NCI-H2171 treated with DMSO at 0.1 percent for 48 hours (cell line): ENCODE results near the gene TOE1.

ENCODE experiments used
- DNase-seq: peaks from one replicate; lab custom pipeline; 2025; lab: John Stamatoyannopoulos, UW

Gene TOE1

DNA sequence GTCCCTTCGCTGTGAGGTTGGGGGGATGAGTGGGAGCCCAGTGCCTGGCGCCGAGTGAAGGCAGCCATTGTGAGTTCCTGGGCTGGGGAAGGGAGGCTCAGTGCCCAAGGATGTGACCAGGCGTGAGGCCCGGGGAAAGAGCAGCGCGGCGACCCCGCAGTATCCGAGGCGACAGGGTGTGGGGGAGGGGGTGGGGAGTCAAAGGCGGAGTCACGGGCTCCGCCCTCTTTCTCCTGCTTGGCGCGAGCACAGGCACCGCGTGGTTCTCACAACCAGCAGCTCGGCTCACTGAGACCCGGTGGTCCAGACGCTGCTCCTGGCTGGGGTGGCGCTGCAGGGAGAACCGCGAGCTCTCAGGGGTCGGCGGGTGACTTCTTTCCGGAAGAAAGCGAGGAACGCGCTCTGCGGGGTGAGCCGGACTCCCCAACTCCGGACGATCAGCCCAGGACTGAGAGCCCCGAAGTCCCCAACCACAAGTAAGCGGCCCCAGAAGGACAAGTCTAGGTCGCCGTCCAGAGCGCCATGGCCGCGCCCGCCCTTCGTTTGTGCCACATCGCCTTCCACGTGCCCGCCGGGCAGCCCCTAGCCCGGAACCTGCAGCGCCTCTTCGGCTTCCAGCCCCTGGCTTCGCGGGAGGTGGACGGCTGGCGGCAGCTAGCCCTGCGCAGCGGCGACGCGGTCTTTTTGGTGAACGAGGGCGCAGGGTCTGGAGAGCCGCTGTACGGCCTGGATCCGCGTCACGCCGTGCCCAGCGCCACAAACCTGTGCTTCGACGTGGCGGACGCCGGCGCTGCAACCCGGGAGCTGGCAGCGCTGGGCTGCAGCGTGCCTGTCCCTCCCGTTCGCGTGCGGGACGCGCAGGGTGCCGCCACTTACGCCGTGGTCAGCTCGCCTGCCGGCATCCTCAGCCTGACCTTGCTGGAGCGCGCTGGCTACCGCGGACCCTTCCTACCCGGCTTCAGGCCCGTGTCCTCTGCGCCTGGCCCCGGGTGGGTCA is 13.0 kb upstream of the TOE1 start, which contains the start of gene HPDL:
Gene HPDL (plus strand): TSS at position 269 of the 997 bp plus-strand sequence. CDS start 254 bp downstream, at position 523.
- peak; percentile 60 for DNase-seq

DNA sequence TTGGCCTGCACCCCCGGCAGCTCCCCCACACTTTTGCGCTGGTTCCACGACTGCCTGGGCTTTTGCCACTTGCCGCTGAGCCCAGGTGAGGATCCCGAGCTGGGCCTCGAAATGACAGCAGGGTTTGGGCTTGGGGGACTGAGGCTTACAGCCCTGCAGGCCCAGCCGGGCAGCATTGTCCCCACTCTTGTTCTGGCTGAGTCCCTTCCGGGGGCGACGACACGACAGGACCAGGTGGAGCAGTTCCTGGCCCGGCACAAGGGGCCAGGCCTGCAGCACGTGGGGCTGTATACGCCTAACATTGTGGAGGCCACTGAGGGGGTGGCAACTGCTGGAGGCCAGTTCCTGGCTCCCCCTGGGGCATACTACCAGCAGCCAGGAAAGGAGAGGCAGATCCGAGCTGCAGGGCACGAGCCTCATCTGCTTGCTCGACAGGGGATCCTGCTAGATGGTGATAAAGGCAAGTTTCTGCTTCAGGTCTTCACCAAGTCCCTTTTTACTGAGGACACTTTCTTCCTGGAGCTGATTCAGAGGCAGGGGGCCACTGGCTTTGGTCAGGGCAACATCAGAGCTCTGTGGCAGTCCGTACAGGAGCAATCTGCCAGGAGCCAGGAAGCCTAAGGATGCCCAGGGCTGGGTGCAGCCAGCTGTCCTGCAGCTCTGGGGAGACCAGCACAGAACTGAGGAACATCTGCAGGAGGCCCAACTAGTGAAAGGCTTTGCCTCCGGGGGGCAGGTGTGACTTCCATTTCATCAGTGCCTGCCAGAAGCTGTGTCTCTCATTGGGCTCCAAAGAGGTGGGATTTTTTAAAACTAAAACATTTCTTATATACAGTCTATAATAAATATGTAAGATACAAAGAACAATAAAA is 12.1 kb upstream of the TOE1 start:
- DNase-seq = peak; percentile 30

DNA sequence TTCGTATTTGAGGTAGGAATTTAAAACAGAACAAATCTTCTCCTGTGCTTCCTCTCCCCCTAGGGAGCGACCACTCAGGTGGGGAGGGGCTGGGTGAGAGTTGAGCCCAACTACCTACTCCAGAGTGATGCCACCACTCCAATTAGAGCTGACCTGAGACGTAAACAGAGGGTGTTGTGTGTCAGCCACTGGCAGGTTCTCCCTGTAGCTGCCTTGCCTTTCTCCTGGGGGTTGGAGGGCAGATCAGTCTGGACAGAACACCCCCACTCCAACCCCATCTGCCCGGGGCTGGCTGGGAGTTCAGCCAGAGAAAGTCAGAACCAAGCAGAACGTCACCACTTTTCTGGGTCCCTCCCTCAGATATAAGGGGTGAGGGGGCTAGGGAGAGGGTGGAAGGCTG is 11.3 kb upstream of the TOE1 start:
- no peak for DNase-seq

DNA sequence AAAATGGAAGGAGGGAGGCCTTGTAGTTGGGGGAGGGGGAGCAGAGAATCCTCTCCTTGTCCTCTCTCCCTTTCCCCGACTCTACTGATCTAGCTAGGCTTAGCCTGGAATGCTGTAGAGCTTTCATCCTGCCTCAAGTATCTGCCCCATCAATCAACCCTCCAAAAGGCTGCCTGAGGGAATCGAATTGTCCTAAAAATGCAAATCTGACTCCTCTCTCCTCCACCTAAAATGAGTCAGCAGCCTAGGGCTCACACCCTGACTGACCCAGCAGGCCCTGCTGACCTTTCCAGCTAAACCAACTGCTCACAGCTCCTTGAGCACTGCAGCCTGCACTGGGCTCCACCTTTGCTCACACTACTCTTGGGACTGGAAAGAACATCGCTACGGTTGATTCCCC is 10.5 kb upstream of the TOE1 start:
- DNase-seq = no peak

DNA sequence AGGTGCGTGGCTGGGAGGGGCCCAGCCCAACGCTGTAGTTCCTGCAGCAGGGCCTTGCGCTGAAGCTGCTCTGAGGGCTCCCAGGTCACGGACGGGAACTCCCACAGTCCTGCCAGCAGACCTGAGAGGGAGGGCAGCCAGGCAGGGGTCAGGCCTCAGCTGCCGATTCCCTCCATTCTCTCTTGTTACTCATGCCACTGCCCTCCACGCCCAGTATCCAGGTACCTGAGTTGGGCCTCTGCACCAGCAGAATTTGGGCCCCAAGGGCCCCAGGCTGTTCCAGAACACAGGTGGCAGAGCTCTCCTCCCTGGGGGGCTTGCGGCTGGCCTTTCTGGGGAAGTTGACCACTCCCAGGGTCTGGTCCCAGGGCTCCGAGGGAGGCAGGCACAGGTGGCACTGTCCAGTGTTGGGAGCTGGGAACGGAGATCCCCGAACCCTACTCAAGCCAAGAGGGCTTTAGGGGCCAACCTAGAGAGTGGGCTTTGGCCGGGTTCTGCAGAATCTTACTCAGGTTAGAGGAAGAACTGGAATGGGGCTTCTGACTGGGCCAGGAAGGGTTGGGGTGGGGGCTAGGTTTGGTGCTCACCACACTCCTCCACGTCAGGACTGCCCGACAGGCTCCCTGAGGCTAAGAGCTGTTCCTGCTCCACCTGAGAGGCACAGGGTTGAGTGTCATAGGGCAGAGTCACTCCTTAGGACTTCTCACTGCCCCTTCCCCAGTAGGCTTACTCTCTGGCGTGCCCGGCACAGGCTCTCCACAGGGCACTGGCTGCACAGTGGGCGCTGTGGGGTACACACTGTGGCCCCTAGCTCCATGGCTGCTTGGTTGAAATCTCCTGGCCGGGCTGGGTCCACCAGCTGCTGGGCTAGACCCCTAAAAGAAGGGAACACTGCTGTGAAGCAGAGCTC is 8.3 kb upstream of the TOE1 start:
- no peak for DNase-seq

DNA sequence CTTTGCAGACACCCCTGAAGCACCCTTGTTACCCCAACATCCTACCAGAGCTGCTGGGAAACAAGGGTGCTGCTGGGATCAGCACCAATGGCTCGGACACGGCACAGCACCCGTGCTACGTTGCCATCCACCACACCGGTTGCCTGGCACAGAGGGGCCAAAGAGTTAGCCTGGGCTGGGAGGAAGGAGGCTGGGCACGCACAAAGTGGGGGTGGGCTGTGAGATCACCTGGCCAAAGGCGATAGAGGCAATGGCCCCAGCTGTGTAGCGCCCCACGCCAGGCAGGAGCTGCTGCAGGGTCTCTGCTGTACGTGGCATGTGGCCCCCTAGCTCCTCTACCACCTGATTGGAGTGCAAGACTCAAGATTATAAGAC is 7.6 kb upstream of the TOE1 start:
- DNase-seq = no peak

DNA sequence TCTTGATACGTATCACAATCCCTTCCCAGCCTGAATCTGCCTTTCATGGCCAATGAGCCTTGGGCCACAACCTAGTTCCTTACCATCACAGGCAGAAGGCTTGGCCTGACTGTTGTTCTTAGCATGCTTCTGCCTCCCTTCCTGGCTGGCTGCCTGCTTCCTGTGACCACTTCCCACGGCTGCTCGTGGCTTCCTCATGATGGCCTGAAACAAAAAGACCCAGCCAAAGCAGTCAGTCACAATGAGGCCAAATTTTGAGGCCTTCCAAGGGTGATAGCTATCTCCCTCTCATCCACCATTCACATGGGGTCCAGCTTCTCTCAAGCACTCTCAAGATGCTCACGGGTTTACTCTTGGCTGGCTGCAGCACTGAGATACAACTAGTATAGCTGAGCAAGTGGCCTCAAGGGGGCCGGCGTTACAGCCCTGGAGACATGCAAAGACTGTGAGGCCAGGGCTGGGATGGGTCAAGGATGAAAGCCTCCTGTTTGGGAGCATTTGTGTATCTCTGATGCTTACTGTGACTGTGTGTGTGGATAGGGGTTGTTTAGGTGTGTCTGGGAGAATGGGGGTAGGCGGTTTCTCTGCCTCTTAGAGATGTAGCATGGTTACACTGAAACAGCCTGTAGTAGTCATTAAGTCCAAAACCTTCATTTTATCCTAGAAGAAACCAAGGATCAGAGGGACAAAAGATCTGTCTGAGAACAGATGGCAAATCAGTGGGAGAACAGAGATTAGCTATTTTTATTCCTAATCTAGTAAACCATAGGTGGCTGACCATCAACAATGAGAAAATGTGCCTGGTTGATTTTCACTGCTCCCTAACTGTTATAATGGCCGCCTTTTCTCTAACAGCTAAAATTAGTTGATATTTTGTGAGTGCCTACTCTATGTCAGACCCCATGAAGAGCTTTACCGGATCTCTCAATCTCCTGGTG is 5.4 kb upstream of the TOE1 start:
- DNase-seq = no peak

DNA sequence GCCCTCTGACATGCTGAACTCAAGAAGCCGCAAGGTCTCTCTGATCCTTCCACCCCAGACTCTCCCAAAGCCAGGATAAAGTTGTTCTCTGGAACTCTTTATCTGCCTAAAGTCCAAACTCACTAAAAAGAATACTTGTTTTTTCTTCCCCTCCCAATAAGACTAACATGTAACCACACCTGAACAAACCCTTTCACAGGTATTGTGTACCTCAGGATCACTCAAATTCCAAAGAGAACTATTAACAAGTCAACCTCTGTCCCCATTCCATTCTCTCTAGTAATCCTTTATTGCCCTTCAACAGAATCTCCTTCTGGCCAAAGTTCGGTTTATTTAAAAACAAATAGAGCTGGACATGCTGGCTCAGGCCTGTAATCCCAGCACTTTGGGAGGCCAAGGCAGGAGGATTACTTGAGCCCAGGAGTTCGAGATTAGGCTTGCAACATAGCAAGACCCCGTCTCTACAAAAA is 4.1 kb upstream of the TOE1 start:
- no peak for DNase-seq

DNA sequence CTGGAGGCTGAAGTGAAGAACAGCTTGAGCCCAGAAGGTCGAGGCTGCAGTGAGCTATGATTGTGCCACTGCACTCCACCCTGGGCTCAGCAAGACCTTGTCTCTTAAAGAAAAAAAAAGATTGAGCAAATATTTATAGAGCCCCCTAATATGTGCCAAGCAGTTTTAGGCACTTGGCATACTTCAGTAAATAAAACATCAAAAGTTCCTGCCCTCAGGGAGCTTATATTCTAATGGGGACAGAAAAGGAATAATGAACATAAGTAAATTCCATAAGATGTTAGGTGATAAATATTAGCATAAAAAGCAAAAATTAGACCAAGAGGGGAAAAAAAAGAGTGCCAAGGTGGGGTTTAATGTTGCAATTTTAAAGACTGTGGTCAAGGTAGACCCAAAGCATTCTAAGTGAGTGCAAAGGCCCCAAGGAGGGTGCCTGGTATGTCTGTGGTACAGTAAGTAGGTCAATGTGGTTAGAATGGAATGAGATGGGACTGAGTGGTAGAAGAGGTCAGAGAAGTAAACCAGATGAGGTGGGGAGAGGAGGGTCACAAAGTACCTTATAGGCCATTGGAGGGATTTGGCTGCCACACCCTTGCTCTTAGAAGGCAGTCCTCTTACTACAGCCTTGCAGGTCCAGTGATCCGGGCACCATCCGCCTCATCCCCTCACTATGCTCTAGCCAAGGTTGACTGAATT is 2.2 kb upstream of the TOE1 start:
- DNase-seq = no peak

DNA sequence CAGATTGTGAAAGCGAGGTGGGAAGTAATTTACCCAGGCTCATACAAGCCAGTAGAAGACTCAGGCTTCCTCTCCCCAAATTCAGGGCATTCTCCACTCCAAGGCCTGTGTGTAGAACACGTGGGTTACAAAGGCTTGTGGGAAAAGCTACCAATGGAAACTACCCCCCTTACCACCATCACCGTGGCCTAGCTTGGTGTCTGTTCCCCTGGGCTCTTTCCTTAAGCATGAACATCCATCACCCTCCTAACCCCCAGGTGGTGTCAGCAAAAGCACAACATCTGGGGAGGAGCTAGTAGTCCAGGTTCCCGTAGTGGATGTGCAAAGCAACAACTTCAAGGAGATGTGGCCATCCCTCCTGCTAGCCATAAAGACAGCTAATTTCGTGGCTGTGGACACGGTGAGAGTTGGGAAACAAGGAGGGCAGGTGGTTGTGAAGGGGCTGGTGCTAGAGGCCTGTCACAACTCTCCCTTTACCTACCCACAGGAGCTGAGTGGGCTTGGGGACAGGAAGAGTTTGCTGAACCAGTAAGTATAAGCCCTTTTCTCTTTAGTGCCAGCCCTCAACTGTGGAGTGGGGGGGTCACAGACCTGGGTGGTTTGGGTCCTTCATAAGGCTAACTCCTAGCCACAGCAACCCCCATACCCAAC is 971 bp downstream of the TOE1 start:
- peak; percentile 46 for DNase-seq

DNA sequence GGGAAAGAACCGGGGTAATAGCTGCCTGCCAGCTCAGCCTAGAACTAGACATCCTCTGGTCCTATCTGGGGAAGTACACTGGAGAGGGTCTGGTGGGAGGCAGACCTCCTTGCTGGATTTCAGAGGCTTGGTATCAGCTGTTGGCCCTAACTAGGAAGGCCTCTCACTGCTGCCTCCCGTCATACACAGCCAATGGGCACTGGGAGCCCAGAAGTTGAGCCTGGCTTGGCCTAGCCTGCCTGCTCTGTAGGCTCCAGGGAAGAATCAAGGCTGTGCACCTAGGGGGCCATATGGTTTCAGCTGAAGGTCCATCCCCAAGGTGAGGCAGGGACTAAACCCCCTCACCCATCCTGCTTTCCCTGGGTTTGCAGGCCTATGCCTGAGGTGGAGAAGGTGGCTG is 4.5 kb downstream of the TOE1 start:
- DNase-seq = no peak

DNA sequence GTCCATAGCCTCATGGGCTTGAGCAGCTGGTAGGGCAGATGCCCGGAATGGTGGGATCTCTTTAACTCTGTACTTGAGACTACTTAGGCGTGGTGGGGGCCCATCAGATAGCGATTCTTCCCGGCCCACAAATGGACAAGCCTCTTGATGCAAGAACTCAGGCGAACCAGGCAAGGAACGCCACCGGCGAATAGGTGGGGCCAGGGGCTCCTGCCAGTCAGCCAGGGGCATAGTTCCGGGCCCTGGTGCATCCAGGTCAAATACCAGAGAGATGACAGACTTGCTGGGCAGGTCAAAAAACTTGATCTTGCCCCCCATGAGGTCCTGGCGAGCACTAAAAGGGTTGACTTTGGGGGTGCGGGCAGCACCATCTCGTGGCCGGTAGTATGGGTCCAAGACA is 5.0 kb downstream of the TOE1 start:
- DNase-seq = no peak

DNA sequence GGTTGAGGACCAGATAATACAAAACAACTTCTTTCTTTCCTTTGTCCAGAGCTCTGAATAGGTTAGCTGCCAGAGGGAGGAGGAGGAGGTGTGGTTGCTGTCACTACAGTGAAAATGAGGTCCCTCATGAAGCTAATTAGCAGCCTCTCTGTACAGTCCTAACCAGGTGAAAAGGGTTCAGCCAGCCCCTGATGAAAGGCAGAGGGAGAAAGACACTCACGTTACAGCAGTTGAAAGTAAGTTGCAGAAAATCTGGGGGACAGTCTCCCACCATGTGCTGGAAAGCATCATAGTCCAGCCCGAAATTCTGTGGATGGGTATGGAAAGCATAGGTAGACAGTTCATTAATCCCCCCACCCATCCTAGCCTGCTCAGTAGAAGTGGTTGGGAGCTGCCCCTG is 6.5 kb downstream of the TOE1 start:
- DNase-seq = no peak

DNA sequence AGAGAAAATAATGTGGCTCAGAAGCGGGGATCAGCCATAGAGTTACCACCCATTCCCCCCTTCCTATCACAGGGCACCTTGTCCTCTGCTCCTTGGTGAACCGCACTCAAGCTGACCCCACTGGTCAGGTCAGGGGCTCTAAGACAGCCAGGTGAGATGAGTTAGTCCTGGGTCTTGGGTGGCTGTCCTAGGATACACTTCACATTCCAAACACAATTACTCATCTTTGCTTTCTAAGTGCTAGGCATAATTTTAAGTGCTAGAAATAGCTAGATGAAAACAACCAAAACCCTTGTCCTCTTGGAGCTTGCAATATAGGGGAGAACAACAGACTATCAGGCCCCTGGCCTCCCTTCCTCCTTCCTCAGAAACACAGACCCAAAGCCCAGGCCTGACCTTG is 8.1 kb downstream of the TOE1 start:
- DNase-seq = no peak

DNA sequence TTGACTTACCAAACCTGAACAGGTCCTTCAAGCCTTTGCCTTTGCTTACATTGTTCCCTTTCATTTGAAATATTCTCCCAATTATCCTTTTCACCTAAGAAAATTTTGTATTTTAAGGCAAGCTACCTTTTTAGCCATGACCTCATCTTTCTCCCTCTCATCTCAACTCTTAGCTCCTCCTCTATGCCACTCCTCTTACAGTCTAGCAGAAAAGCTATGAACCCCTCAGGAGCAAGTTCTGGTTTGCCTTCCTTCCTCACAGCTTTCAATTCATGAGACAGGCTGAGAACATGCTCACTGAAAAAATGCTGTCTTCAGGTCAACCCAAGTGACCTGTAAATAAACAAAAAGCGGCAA is 8.6 kb downstream of the TOE1 start:
- DNase-seq = no peak

DNA sequence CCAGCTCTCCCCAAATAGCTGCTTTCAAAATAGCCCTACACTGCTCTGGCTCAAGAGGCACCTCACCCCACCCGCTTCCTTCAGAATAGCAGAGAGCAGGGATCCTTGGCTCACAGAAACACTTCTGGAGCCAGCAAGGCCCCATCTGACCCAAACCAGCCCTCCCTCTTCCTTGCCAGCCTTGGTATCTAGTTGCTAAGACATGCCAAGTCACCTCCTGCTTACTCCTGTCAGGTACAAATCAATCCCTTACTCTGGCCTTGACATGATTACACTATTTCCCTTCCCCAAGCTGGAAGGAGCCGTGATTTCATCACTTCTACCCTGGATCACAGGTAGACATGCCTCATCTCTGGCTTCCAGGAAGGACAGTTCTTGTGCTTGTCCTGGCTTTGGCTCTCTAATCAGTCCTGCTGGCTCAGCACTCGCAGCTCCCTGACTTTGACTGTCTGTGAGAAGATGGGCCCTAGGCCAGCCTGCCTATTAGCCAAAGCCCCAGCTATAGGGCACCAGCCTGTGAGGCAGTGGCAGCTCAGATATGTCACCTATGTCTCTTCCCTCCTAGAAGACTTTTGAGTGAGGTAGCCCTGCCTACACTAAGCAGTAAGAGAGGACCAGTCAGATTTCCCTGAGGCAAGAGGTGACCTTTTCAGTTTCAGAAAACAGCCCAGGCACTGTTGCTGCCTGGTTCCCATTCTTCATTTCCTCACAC is 9.2 kb downstream of the TOE1 start:
- no peak for DNase-seq

DNA sequence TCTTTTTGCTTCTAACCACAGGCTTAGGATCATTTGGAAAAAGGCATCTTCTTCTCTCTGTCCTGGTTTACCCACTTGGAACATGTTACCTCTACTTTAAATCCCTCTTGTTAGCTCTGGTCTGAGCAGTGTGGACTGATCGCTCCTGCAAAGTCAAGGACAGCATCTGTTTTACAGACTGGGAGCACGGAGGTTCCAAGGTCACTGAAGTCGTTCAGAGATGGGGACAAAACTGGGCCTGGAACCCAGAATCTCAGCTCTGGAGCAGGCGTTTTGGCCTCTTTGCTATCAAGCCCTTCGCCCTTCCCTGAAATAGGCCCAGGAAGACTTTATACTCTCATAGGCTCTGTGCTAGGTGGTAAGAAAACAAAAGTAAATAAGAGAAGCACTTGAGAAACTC is 11.5 kb downstream of the TOE1 start:
- DNase-seq = no peak

DNA sequence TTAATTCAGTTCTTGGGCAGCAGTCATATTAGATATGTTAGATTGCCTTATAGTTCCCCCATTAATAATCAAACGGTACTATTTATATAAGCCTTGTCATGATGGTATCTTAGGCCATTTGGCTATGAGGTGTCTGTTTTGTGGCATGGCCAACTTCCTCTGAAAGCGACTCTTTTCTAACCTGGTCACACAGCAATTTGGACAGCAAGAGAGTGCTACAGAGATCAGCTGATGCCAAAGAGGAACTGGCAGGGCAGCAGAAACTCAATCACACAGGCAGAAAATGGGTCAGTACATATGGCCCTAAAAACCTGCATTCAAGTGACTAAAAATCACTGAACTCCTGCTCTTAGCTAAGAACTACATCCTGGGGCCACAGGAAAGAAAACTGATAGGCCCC is 13.7 kb downstream of the TOE1 start:
- DNase-seq = no peak

DNA sequence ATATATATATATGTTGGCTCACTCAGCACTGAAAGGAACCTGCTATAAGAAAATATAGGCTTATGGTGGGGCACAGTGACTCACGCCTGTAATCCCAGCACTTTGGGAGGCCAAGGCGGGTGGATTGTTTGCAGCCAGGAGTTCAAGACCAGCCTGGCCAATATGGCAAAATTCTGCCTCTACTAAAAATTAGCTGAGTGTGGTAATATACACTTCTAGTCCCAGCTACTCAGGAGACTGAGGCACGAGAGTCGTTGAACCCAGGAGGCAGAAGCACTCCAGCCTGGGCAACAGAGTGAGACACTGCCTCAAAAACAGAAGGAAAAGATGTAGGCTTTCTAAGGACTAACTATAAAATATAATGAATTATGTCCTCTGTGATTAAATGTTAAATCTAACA is 14.9 kb downstream of the TOE1 start:
- DNase-seq = no peak
